Measurements from ENCODE around the gene SHROOM1. TPM values are rescaled to one million over a fixed set of nuclear protein-coding genes. Genes with fewer than 3 reads are reported as not detected.

Gene SHROOM1
- total and polyA plus RNA-seq, 9 of the 15 experiments (the other 6 are each of a cell fraction or from before 2014, with no cell fraction given), result 0.44 to 26.5 (median 11.9) TPM

DNA sequence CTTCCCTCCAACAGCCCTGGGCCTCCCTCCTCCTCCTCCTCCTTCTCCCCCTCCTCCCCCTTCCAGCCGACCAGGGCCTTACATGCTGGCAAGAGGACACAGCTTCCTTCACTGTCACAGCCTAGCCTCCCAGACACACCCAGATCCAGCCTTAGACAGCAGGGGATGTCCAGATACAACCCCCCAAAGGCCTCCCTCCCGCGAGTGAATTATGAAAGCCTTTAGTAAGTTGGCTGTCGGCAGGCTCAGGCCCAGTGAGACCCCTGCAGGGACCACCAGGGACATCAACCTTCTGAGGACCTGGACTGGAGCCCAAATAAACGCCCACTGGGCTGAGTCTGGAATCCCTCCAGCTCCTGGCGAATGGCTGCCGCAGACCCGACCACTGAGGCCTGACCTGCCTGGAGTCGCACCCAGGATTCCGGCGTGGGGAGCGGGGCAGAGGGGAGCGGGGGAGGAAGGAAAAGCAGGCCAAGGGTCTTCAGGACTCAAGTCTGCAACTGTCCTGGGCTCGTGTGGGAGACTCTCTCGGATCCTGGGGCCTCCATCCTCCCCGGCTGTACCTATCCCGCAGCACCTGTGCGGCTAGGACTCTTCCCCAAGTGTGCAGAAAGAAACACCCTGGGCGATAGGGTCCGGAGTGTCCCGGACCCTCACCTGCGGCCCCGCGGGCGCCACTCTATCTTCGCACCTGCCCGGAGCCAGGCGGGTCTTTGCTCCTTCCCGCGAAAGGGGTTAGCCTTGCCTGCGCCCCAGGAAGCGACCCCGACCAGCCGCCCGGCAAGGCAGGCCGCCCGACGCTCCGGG, 54.1 kb downstream of the SHROOM1 start (continued):
- TF ChIP-seq JUND (IDR thresholded peaks at IDR 0.05; ENCODE audit: borderline replicate concordance, low read depth, low read length) (0 out of 2 replicates have a peak, but pooled peaks have one; percentile 7), JUND (tag; IDR thresholded peaks at IDR 0.05; ENCODE audit: borderline replicate concordance, low read depth, low read length) (no peak; the same call in 2 of the 3 replicates), TOE1 (IDR thresholded peaks at IDR 0.05; ENCODE audit: borderline replicate concordance) (peak; percentile 33; the same call in 1 of the 2 replicates), TOE1 (CRISPR knock-in tag; IDR thresholded peaks at IDR 0.05; ENCODE audit: borderline replicate concordance, low read depth) (no peak), ZFX (CRISPR knock-in tag; IDR thresholded peaks at IDR 0.05) (peak; percentile 46), ZNF263 (CRISPR knock-in tag; IDR thresholded peaks at IDR 0.05; ENCODE audit: borderline replicate concordance) (peak; percentile 98), RCOR1 (IDR thresholded peaks at IDR 0.05; ENCODE audit: borderline replicate concordance in 1 of 2, low read depth in 2 of 2, low read length in 2 of 2) (peak in 1 of 2 experiments; percentile 71; a peak in 2 of 4 replicates), NBN (IDR thresholded peaks at IDR 0.05; ENCODE audit: low read depth) (no peak), RBFOX2 (IDR thresholded peaks at IDR 0.05; ENCODE audit: low read depth, low read length) (0 out of 2 replicates have a peak, but pooled peaks have one; percentile 1), MCM5 (IDR thresholded peaks at IDR 0.05; ENCODE audit: low read depth) (no peak), MXI1 (IDR thresholded peaks at IDR 0.05; ENCODE audit: low read depth, low read length) (peak; percentile 52; the same call in 1 of the 2 replicates), FOXA1 (IDR thresholded peaks at IDR 0.05; ENCODE audit: borderline replicate concordance) (no peak), CTBP1 (IDR thresholded peaks at IDR 0.05; ENCODE audit: borderline replicate concordance) (0 out of 2 replicates have a peak, but pooled peaks have one; percentile 12), CREM (IDR thresholded peaks at IDR 0.05; ENCODE audit: low read depth) (0 out of 2 replicates have a peak, but pooled peaks have one; percentile 10), ZNF75A (CRISPR knock-in tag; IDR thresholded peaks at IDR 0.05) (no peak), MAZ (CRISPR knock-in tag; conservative IDR thresholded peaks at IDR 0.05 in 1 of 2, IDR thresholded peaks at IDR 0.05 in 1 of 2) (peak in 1 of 2 experiments; percentile 42; a peak in 2 of 4 replicates), MEF2A (IDR thresholded peaks at IDR 0.05; ENCODE audit: control insufficient read depth, low read depth, low read length) (no peak), ZNF165 (CRISPR knock-in tag; IDR thresholded peaks at IDR 0.05; ENCODE audit: borderline replicate concordance) (no peak), FOXP1 (CRISPR knock-in tag; IDR thresholded peaks at IDR 0.05) (0 out of 2 replicates have a peak, but pooled peaks have one; percentile 4), HDAC2 (IDR thresholded peaks at IDR 0.05) (peak; percentile 39; the same call in 1 of the 2 replicates), HLTF (IDR thresholded peaks at IDR 0.05) (peak; percentile 40; the same call in 1 of the 2 replicates), EP400 (IDR thresholded peaks at IDR 0.05) (peak; percentile 55; the same call in 1 of the 2 replicates)
- TF ChIP-seq, protein P1, sequence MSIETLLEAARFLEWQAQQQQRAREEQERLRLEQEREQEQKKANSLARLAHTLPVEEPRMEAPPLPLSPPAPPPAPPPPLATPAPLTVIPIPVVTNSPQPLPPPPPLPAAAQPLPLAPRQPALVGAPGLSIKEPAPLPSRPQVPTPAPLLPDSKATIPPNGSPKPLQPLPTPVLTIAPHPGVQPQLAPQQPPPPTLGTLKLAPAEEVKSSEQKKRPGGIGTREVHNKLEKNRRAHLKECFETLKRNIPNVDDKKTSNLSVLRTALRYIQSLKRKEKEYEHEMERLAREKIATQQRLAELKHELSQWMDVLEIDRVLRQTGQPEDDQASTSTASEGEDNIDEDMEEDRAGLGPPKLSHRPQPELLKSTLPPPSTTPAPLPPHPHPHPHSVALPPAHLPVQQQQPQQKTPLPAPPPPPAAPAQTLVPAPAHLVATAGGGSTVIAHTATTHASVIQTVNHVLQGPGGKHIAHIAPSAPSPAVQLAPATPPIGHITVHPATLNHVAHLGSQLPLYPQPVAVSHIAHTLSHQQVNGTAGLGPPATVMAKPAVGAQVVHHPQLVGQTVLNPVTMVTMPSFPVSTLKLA (conservative IDR thresholded peaks at IDR 0.05), result peak in 1 of 2 experiments; percentile 42; a peak in 1 of 4 replicates

Data from K562 (cell line).